Thyroid gland (tissue), 4 donors: ENCODE results near the gene CLEC7A.

ENCODE experiments used
- POLR2A ChIP-seq, 2 donors: fragments of 450-650 bp; IDR thresholded peaks; one replicate each; pipeline ENCODE4 v1.6.1; 2017; ENCODE audit warnings: antibody characterized with exemption in 2 of 2, mild to moderate bottlenecking in 2 of 2, moderate library complexity in 1 of 2
- TF ChIP-seq, protein P1 (sequence below), 6 experiments: fragments of 200-600 bp in 3 of 6; fragments of 450-650 bp in 3 of 6; sonication (generic) in 3 of 6; IDR thresholded peaks; one replicate each; pipeline ENCODE4 v1.5.1; 2016 to 2019; ENCODE audit warnings: antibody characterized with exemption in 6 of 6, mild to moderate bottlenecking in 2 of 6, inconsistent platforms in 1 of 6, moderate library complexity in 1 of 6

DNA sequence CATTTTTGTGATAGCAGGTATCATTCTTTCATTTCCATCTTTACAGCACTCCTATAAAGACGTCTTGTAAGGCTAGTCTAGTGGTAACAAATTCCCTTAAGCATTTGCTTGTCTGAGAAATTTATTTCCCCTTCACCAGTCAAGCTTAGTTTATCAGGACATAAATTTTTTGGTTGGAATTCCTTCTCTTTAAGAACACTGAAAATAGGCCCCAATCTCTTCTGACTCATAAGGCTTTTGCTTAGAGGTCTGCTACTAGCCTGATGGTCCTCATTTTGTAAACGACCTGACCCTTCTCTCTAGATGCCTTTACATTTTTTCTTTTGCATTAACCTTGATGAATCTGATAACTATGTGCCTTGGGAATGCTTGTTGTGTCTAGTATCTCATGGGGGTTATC is 21.6 kb upstream of the CLEC7A start:
- TF ChIP-seq, protein P1, sequence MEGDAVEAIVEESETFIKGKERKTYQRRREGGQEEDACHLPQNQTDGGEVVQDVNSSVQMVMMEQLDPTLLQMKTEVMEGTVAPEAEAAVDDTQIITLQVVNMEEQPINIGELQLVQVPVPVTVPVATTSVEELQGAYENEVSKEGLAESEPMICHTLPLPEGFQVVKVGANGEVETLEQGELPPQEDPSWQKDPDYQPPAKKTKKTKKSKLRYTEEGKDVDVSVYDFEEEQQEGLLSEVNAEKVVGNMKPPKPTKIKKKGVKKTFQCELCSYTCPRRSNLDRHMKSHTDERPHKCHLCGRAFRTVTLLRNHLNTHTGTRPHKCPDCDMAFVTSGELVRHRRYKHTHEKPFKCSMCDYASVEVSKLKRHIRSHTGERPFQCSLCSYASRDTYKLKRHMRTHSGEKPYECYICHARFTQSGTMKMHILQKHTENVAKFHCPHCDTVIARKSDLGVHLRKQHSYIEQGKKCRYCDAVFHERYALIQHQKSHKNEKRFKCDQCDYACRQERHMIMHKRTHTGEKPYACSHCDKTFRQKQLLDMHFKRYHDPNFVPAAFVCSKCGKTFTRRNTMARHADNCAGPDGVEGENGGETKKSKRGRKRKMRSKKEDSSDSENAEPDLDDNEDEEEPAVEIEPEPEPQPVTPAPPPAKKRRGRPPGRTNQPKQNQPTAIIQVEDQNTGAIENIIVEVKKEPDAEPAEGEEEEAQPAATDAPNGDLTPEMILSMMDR (IDR thresholded peaks at IDR 0.05) = no peak
- TF ChIP-seq POLR2A (IDR thresholded peaks at IDR 0.05) = no peak
